Esophagus squamous epithelium (tissue), 4 donors: ENCODE measurements around the gene RASSF10.

Experiments
- POLR2A ChIP-seq, 4 donors: fragments of 450-650 bp; IDR thresholded peaks; one replicate each; pipeline ENCODE4 v1.6.1; 2017; ENCODE audit warnings: antibody characterized with exemption in 4 of 4, mild to moderate bottlenecking in 4 of 4, moderate library complexity in 3 of 4
- TF ChIP-seq, protein P1 (sequence below), 6 experiments: fragments of 450-650 bp in 4 of 6; fragments of 200-600 bp in 2 of 6; sonication (generic) in 2 of 6; IDR thresholded peaks; one replicate each; pipeline ENCODE4 v1.5.1; 2016 to 2019; ENCODE audit warnings: antibody characterized with exemption in 6 of 6, mild to moderate bottlenecking in 4 of 6, moderate library complexity in 4 of 6

DNA sequence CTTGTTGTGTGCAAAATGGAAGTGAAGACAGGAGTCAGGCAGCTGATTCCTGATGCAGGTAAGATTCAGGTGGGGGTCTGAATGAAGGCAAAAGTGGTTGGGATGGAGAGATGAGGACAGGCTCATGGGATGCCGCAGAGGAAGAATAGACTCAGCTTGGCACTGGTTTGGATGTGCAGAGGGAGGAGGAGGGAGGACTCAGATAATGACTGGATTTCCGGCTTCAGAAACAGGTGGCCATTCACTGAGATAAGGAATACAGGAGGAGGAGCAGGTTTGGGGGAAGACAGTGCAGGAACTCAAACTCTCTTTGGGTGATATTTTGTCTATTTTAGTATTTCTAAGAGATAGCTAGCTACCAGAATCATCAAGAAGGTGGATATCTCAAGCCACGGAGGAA, 19.2 kb downstream of the RASSF10 start:
- TF ChIP-seq, protein P1, sequence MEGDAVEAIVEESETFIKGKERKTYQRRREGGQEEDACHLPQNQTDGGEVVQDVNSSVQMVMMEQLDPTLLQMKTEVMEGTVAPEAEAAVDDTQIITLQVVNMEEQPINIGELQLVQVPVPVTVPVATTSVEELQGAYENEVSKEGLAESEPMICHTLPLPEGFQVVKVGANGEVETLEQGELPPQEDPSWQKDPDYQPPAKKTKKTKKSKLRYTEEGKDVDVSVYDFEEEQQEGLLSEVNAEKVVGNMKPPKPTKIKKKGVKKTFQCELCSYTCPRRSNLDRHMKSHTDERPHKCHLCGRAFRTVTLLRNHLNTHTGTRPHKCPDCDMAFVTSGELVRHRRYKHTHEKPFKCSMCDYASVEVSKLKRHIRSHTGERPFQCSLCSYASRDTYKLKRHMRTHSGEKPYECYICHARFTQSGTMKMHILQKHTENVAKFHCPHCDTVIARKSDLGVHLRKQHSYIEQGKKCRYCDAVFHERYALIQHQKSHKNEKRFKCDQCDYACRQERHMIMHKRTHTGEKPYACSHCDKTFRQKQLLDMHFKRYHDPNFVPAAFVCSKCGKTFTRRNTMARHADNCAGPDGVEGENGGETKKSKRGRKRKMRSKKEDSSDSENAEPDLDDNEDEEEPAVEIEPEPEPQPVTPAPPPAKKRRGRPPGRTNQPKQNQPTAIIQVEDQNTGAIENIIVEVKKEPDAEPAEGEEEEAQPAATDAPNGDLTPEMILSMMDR (IDR thresholded peaks at IDR 0.05), result no peak
- TF ChIP-seq POLR2A (IDR thresholded peaks at IDR 0.05), result no peak
